Stimulated activated CD4-positive, alpha-beta T cell treated with anti-CD3 and anti-CD28 coated beads, Interleukin-1b, Interleukin-23, amount 100 ng/mL, for 24 hours (primary cell): ENCODE data around the gene RAX.

Experiments used
- DNase-seq, 4 experiments: peaks; one replicate each; pipeline ENCODE4 v3.0.0-alpha.2; 2020; ENCODE audit warnings: low read depth in 4 of 4, low spot score in 1 of 4

Gene RAX

GRCh38 chr18:59249199-59249774 lies 24.0 kb downstream of the RAX start:
- no peak for DNase-seq

GRCh38 chr18:59246796-59247195 lies 26.5 kb downstream of the RAX start:
- no peak for DNase-seq

GRCh38 chr18:59242906-59243305 lies 30.3 kb downstream of the RAX start:
- no peak for DNase-seq

- no peak for DNase-seq
Measured at GRCh38 chr18:59239642-59240041, 33.6 kb downstream of the RAX start.

- no peak for DNase-seq
Measured at GRCh38 chr18:59238385-59238784, 34.9 kb downstream of the RAX start.

- no peak for DNase-seq
Measured at GRCh38 chr18:59233017-59233410, 40.2 kb downstream of the RAX start.

GRCh38 chr18:59232309-59233016 lies 40.8 kb downstream of the RAX start:
- DNase-seq: no peak

- DNase-seq: no peak
Measured at GRCh38 chr18:59231877-59232276, 41.4 kb downstream of the RAX start.

- no peak for DNase-seq
Measured at GRCh38 chr18:59231114-59231513, 42.1 kb downstream of the RAX start.

GRCh38 chr18:59229701-59230443 lies 43.4 kb downstream of the RAX start:
- DNase-seq: no peak

GRCh38 chr18:59229191-59229590 lies 44.1 kb downstream of the RAX start:
- DNase-seq: no peak

GRCh38 chr18:59228351-59228750 lies 44.9 kb downstream of the RAX start:
- no peak for DNase-seq

GRCh38 chr18:59222341-59222740 lies 50.9 kb downstream of the RAX start:
- DNase-seq: no peak

GRCh38 chr18:59220784-59221765 lies 52.2 kb downstream of the RAX start:
- DNase-seq: no peak

- DNase-seq: no peak
Measured at GRCh38 chr18:59220164-59220783, 53.0 kb downstream of the RAX start.

- no peak for DNase-seq
Measured at GRCh38 chr18:59219672-59220163, 53.5 kb downstream of the RAX start, which contains the start of gene GRP. Gene GRP, plus strand, starts transcription at chr18:59220158. Its CDS starts 108 bp downstream, at chr18:59220266.

- no peak for DNase-seq
Measured at GRCh38 chr18:59218018-59218417, 55.2 kb downstream of the RAX start.
